ENCODE results near the gene GBP3.

GRCh38 chr1:89063094-89063493 lies 40.4 kb upstream of the GBP3 start:
- TF ChIP-seq POLR2A (IDR thresholded peaks at IDR 0.05; ENCODE audit: low read depth, low read length) = no peak
- TF ChIP-seq TAF1 (IDR thresholded peaks at IDR 0.05; ENCODE audit: borderline replicate concordance, low read depth, low read length) = no peak
- no peak for TF ChIP-seq POLR2AphosphoS5 (IDR thresholded peaks at IDR 0.05; ENCODE audit: low read depth, low read length)

Measured in GM12892 (cell line).